ENCODE data around the gene PREB. TPM values are rescaled to one million over a fixed set of nuclear protein-coding genes. Genes with fewer than 3 reads are reported as not detected.

PREB gene
- total and polyA plus RNA-seq, 2 of the 13 experiments (the other 11 are each of a cell fraction or from before 2014, with no cell fraction given): 112 to 192 TPM

GRCh38 chr2:27093430-27094352, 40.7 kb downstream of the PREB start (continued):
- TF ChIP-seq ZNF740 (CRISPR knock-in tag; IDR thresholded peaks at IDR 0.05): no peak
- TF ChIP-seq ZNF766 (CRISPR knock-in tag; IDR thresholded peaks at IDR 0.05; ENCODE audit: borderline replicate concordance): no peak
- no peak for TF ChIP-seq BCLAF1 (IDR thresholded peaks at IDR 0.05)
- TF ChIP-seq DNMT1 (CRISPR knock-in tag; IDR thresholded peaks at IDR 0.05): no peak
- TF ChIP-seq ZNF788 (CRISPR knock-in tag; IDR thresholded peaks at IDR 0.05; ENCODE audit: borderline replicate concordance): peak; percentile 61; the same call in 1 of the 2 replicates
- peak; percentile 30; the same call in 1 of the 2 replicates for TF ChIP-seq ZNF33B (CRISPR knock-in tag; IDR thresholded peaks at IDR 0.05)
- TF ChIP-seq FIP1L1 (IDR thresholded peaks at IDR 0.05; ENCODE audit: borderline replicate concordance, insufficient read depth, low read depth, low read length): no peak
- TF ChIP-seq ZNF781 (CRISPR knock-in tag; IDR thresholded peaks at IDR 0.05; ENCODE audit: borderline replicate concordance, not compliant biosample characterization): peak; percentile 31
- no peak for TF ChIP-seq ZNF512B (CRISPR knock-in tag; IDR thresholded peaks at IDR 0.05; ENCODE audit: borderline replicate concordance)
- peak; percentile 49; the same call in 1 of the 2 replicates for TF ChIP-seq ZSCAN22 (CRISPR knock-in tag; IDR thresholded peaks at IDR 0.05)
- no peak for TF ChIP-seq GMEB1 (CRISPR knock-in tag; IDR thresholded peaks at IDR 0.05; ENCODE audit: borderline replicate concordance)
- TF ChIP-seq ZFP36L1 (CRISPR knock-in tag; IDR thresholded peaks at IDR 0.05): peak; percentile 60; the same call in 1 of the 2 replicates
- TF ChIP-seq LRRFIP1 (CRISPR knock-in tag; conservative IDR thresholded peaks at IDR 0.05): no peak
- TF ChIP-seq MAZ (IDR thresholded peaks at IDR 0.05; ENCODE audit: borderline replicate concordance, low read depth, low read length): peak; percentile 81; the same call in 1 of the 2 replicates
- peak; percentile 74 for TF ChIP-seq MAZ (CRISPR knock-in tag; IDR thresholded peaks at IDR 0.05; ENCODE audit: low read depth)
- no peak for TF ChIP-seq ZSCAN30 (CRISPR knock-in tag; IDR thresholded peaks at IDR 0.05)

Measured in HepG2 (cell line).